ENCODE results near the gene PTK7.

The PTK7 gene

DNA sequence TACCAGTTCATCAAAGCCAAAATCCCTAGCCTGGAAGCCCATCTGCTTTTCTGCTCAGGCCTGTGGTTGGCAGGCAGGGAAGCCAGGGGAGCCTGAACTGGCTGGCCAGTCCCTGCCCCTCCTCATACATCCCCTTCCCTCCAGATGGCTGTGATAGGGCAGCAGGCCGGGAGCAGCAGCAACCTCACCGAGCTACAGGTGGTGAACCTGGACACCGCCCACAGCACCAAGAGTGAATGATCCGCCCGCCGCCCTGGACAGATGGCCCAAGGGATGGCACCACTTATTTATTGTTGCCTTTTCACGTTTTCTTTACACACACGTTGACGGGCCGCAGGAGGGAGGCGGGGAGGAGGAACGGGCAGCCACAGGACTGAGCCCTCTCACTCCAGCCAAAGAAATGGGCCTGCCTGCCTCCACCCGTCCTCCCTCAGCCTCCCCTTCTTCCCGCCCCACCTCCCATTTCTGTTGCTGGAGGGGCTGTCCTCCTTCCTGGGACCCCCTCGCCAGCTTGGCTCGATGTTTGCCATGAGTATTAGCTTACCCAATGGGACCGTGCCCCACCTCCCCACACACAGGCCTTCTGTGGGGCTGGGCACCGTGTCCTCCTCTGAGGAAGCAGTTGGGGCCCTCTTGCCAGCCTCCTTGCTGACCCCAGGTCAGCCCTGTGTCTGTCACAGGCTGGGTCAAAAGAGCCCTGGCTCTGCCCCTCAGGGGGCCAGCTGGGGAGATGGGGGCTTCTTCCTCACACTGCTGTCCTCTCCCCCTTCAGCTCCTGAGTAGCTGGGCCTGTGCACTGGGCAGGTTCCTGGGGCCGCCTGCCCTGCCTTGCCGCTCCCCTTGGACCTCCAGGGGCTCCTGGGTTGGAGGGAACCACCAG, 103.1 kb downstream of the PTK7 start:
- H3K79me2 ChIP-seq = peaks cover 10% of the 10 kb centered on the region
- no peaks in the 10 kb centered on the region for H3K36me3 ChIP-seq (ENCODE audit: control insufficient read depth, insufficient read depth, low read length)
- no peak overlapping the region for H3K4me3 ChIP-seq (ENCODE audit: low read depth, low read length)
- H3K27me3 ChIP-seq (ENCODE audit: control insufficient read depth, insufficient read depth, low read length) = no peaks in the 10 kb centered on the region
- H3K9ac ChIP-seq = no peak overlapping the region
- H3K27ac ChIP-seq = no peak overlapping the region
- no peaks in the 10 kb centered on the region for H3K9me3 ChIP-seq (ENCODE audit: control insufficient read depth, low read length)
- TF ChIP-seq, protein P1, sequence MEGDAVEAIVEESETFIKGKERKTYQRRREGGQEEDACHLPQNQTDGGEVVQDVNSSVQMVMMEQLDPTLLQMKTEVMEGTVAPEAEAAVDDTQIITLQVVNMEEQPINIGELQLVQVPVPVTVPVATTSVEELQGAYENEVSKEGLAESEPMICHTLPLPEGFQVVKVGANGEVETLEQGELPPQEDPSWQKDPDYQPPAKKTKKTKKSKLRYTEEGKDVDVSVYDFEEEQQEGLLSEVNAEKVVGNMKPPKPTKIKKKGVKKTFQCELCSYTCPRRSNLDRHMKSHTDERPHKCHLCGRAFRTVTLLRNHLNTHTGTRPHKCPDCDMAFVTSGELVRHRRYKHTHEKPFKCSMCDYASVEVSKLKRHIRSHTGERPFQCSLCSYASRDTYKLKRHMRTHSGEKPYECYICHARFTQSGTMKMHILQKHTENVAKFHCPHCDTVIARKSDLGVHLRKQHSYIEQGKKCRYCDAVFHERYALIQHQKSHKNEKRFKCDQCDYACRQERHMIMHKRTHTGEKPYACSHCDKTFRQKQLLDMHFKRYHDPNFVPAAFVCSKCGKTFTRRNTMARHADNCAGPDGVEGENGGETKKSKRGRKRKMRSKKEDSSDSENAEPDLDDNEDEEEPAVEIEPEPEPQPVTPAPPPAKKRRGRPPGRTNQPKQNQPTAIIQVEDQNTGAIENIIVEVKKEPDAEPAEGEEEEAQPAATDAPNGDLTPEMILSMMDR (IDR thresholded peaks at IDR 0.05) = no peak
- H3K4me1 ChIP-seq = peaks cover 11% of the 10 kb centered on the region
- no peak overlapping the region for H3K4me2 ChIP-seq (ENCODE audit: low read length)
- no peak overlapping the region for H2AFZ ChIP-seq

DNA sequence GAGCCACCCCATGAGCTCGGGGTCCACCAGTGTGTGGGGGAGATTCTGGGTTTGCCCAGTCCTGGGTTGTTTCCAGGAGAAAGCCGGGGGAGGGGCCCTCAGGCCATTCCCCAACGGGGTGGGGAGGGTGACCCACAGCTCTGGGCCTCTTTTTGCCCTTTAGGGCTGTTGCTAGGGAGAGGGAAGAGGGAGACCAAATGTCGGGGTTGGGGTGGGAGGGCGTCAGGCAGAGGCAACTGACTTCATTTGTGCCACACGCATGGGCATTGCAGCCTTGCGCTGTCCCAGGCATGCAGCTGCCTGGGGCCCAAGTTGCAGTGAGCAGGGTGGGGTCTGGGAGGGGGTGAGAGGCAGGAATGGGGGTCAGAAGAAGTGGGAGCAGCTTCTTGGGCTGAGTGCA, 103.9 kb downstream of the PTK7 start:
- H3K27me3 ChIP-seq (ENCODE audit: control insufficient read depth, insufficient read depth, low read length) = no peaks in the 10 kb centered on the region
- TF ChIP-seq, protein P1 (IDR thresholded peaks at IDR 0.05) = no peak
- H3K9me3 ChIP-seq (ENCODE audit: control insufficient read depth, low read length) = no peaks in the 10 kb centered on the region
- H3K36me3 ChIP-seq (ENCODE audit: control insufficient read depth, insufficient read depth, low read length) = no peaks in the 10 kb centered on the region
- peaks cover 10% of the 10 kb centered on the region for H3K79me2 ChIP-seq
- H3K9ac ChIP-seq = no peak overlapping the region
- no peak overlapping the region for H3K4me2 ChIP-seq (ENCODE audit: low read length)
- peaks cover 6% of the 10 kb centered on the region for H3K4me1 ChIP-seq
- no peak overlapping the region for H3K4me3 ChIP-seq (ENCODE audit: low read depth, low read length)
- no peak overlapping the region for H3K27ac ChIP-seq
- H2AFZ ChIP-seq = no peak overlapping the region

DNA sequence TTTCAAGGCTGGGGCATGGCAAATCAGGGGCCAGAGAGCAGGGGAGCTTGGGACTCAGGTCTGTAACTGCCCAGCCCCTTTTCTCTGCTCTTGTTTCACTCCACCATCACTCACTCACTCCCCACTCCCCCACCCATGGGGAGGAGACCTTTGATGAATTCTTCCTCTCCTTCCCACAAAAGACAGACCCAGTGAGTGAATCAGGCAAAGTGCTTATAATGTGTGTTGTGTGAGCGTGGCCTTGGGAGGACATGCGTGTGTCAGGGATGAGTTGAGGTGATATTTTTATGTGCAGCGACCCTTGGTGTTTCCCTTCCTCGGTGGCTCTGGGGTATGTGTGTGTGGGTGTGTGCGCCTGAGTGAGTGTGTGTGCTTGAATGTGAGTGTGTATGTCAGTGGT, 104.9 kb downstream of the PTK7 start:
- Histone ChIP-seq H3K36me3 (ENCODE audit: control insufficient read depth, insufficient read depth, low read length) (no peaks in the 10 kb centered on the region), H3K4me1 (peaks cover 6% of the 10 kb centered on the region), H3K4me2 (ENCODE audit: low read length) (no peak overlapping the region), H3K9me3 (ENCODE audit: control insufficient read depth, low read length) (no peaks in the 10 kb centered on the region), H2AFZ (no peak overlapping the region), H3K79me2 (peaks cover 9% of the 10 kb centered on the region), H3K4me3 (ENCODE audit: low read depth, low read length) (no peak overlapping the region), H3K27me3 (ENCODE audit: control insufficient read depth, insufficient read depth, low read length) (no peaks in the 10 kb centered on the region), H3K27ac (peak overlapping the region; percentile 51), H3K9ac (no peak overlapping the region)
- TF ChIP-seq, protein P1 (IDR thresholded peaks at IDR 0.05) = no peak

DNA sequence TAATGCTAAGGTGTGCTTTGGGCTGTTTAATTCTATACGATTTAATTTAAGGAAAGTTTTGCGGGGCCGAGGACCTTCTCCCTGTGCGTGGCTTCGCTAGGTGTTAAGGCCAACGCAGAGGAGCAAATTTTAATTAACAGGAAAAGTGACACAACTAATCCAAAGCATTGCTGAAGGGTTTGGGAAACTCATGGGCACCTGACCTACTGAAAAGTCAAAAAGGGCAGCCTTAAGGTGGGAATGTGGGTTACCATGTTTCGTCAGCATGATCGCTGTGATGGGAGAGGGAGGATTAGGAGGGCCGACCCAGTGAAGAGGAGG, 105.5 kb downstream of the PTK7 start:
- H3K4me1 ChIP-seq = peaks cover 6% of the 10 kb centered on the region
- peak overlapping the region; percentile 96 for H3K4me2 ChIP-seq (ENCODE audit: low read length)
- TF ChIP-seq, protein P1 (IDR thresholded peaks at IDR 0.05) = no peak
- H3K9ac ChIP-seq = peak overlapping the region; percentile 16
- peak overlapping the region; percentile 78 for H2AFZ ChIP-seq
- no peaks in the 10 kb centered on the region for H3K9me3 ChIP-seq (ENCODE audit: control insufficient read depth, low read length)
- H3K79me2 ChIP-seq = peaks cover 4% of the 10 kb centered on the region
- H3K27ac ChIP-seq = peak overlapping the region; percentile 51
- no peaks in the 10 kb centered on the region for H3K36me3 ChIP-seq (ENCODE audit: control insufficient read depth, insufficient read depth, low read length)
- peak overlapping the region; percentile 90 for H3K4me3 ChIP-seq (ENCODE audit: low read depth, low read length)
- no peaks in the 10 kb centered on the region for H3K27me3 ChIP-seq (ENCODE audit: control insufficient read depth, insufficient read depth, low read length)

Data from parathyroid adenoma (tissue), 2 donors.